K562 (cell line): ENCODE data around the gene AMPD1. TPM values are rescaled to one million over a fixed set of nuclear protein-coding genes. Genes with fewer than 3 reads are reported as not detected.

Source experiments
- ATAC-seq: fragments of 200-7000 bp; cut with Tn5 transposase; 3 replicates; pipeline ENCODE4 v1.9.1; 2020; ENCODE audit warnings: moderate library complexity
- BruUV-seq: library from RNA; stranded (reverse); fragments of 400-500 nt; replicated peaks from 2 replicates; lab custom pipeline; 2021; lab: Mats Ljungman, UMichigan
- CTCF ChIA-PET: fragments of 300-600 bp; formaldehyde crosslinking; extraction: SDS; loops from one replicate; lab custom pipeline; 2021; ENCODE audit warnings: low intra/inter-chr PET ratio; lab: Yijun Ruan, JAX
- POLR2A ChIA-PET: fragments of 300-600, 350-650 bp; sonication (Branson Sonifier 250); formaldehyde crosslinking; extraction: SDS; loops from one replicate; lab custom pipeline; 2021; ENCODE audit warnings: antibody characterized with exemption, inconsistent platforms; lab: Yijun Ruan, JAX
- DNase-seq, 4 experiments: peaks; one replicate each; pipeline versions ENCODE4 v3.0.0 to v3.0.0-alpha.2; 2011 to 2018; ENCODE audit warnings: low spot score in 3 of 4, mixed read lengths in 3 of 4; ENCODE audit errors: extremely low read depth in 1 of 4
- FAIRE-seq: peaks from 2 replicates; lab custom pipeline; 2011; peaks lifted over from hg19 to GRCh38; lab: Jason Lieb, UNC
- H2AFZ ChIP-seq: 2 replicates; pipeline ENCODE4 v1.6.0; 2011; ENCODE audit warnings: low read depth, low read length, control low read depth, inconsistent platforms
- H3K27ac ChIP-seq: fragments of 200-600 bp; 3 replicates; pipeline ENCODE4 v1.8.0; 2011; ENCODE audit warnings: low read depth, mild to moderate bottlenecking, control low read depth, inconsistent platforms, low read length, moderate library complexity, mixed read lengths; ENCODE audit errors: extremely low read depth
- H3K27me3 ChIP-seq, 2 experiments: fragments of 300-600 bp in 1 of 2; 2 replicates in 1 of 2; 3 replicates in 1 of 2; pipeline versions ENCODE4 v1.6.0 to v1.8.0; 2011; ENCODE audit warnings: inconsistent platforms in 2 of 2, low read length in 2 of 2, mild to moderate bottlenecking in 1 of 2, mixed read lengths in 1 of 2, moderate library complexity in 1 of 2; ENCODE audit not compliant: control insufficient read depth in 2 of 2, insufficient read depth in 2 of 2
- H3K36me3 ChIP-seq: fragments of 300-600 bp; 3 replicates; pipeline ENCODE4 v1.8.0; 2011; ENCODE audit warnings: mild to moderate bottlenecking, low read length, inconsistent platforms; ENCODE audit not compliant: control insufficient read depth, insufficient read depth
- H3K4me1 ChIP-seq, 2 experiments: fragments of 200-600 bp in 1 of 2; replicated peaks in 1 of 2; 2 replicates in 1 of 2; 3 replicates in 1 of 2; pipeline versions ENCODE4 v1.5.1 to v1.8.0; 2011; ENCODE audit warnings: inconsistent platforms in 2 of 2, low read length in 2 of 2, mild to moderate bottlenecking in 1 of 2, mixed read lengths in 1 of 2, moderate library complexity in 1 of 2; ENCODE audit not compliant: control insufficient read depth in 2 of 2, insufficient read depth in 2 of 2
- H3K4me2 ChIP-seq: 2 replicates; pipeline ENCODE4 v1.6.1; 2011; ENCODE audit warnings: low read length, control low read depth, inconsistent platforms, mixed read lengths; ENCODE audit not compliant: insufficient read depth
- H3K4me3 ChIP-seq: fragments of 200-600 bp; sonication (generic), shearing (Covaris generic); 2 replicates; pipeline ENCODE4 v1.5.1; 2016; ENCODE audit warnings: control low read depth, inconsistent platforms
- H3K79me2 ChIP-seq: fragments of 200-600 bp; 3 replicates; pipeline ENCODE4 v1.8.0; 2011; ENCODE audit warnings: low read length, inconsistent platforms; ENCODE audit not compliant: control insufficient read depth, insufficient read depth
- H3K9ac ChIP-seq, 2 experiments: 2 replicates each; pipeline versions ENCODE4 v1.6.0 to v1.6.1; 2011; ENCODE audit warnings: low read depth in 2 of 2, low read length in 2 of 2, control low read depth in 1 of 2, inconsistent platforms in 1 of 2, mild to moderate bottlenecking in 1 of 2, mixed read lengths in 1 of 2; ENCODE audit not compliant: insufficient read depth in 1 of 2
- H3K9me1 ChIP-seq: one replicate; pipeline ENCODE4 v1.6.0; 2011; ENCODE audit warnings: inconsistent platforms, mild to moderate bottlenecking, low read length, moderate library complexity; ENCODE audit not compliant: control insufficient read depth, insufficient read depth
- H3K9me3 ChIP-seq: replicated peaks from 2 replicates; pipeline ENCODE4 v1.5.1; 2011; ENCODE audit warnings: low read depth, low read length, inconsistent platforms; ENCODE audit not compliant: control insufficient read depth, insufficient read depth
- H4K20me1 ChIP-seq: replicated peaks from 2 replicates; pipeline ENCODE4 v1.6.1; 2011; ENCODE audit warnings: low read length, inconsistent platforms, mixed read lengths; ENCODE audit not compliant: control insufficient read depth, insufficient read depth
- CEBPB ChIP-seq: fragments of 450-650 bp; IDR thresholded peaks from 2 replicates; pipeline ENCODE4 v1.6.1; 2016; ENCODE audit warnings: missing genetic modification characterization, missing compliant biosample characterization
- CEBPG ChIP-seq, 3 experiments: fragments of 200-800 bp in 1 of 3; sonication (Bioruptor generic) in 1 of 3; sonication (generic) in 1 of 3; formaldehyde crosslinking in 1 of 3; IDR thresholded peaks in 2 of 3; conservative IDR thresholded peaks in 1 of 3; 2 replicates each; pipeline versions ENCODE4 v1.6.1 to v1.8.0; 2016 to 2022; ENCODE audit warnings: missing compliant biosample characterization in 2 of 3, missing genetic modification characterization in 2 of 3, mild to moderate bottlenecking in 1 of 3, missing genetic modification reagents in 1 of 3
- KAT2B ChIP-seq: IDR thresholded peaks from one replicate; pipeline ENCODE4 v1.6.1; 2012; ENCODE audit warnings: low read depth, mild to moderate bottlenecking, control low read depth, inconsistent platforms, low read length, moderate library complexity
- POLR2B ChIP-seq: fragments of 450-650 bp; IDR thresholded peaks from 2 replicates; pipeline ENCODE4 v1.6.1; 2018; ENCODE audit warnings: low read depth; ENCODE audit not compliant: partially characterized antibody
- RB1 ChIP-seq: fragments of 450-650 bp; IDR thresholded peaks from 2 replicates; pipeline ENCODE4 v1.6.1; 2017; ENCODE audit warnings: low read depth, mild to moderate bottlenecking
- SP2 ChIP-seq: IDR thresholded peaks from 2 replicates; pipeline ENCODE4 v1.6.1; 2011; ENCODE audit warnings: mild to moderate bottlenecking, low read depth, low read length, moderate library complexity; ENCODE audit not compliant: poor library complexity, severe bottlenecking; ENCODE audit errors: extremely low read depth
- ZNF224 ChIP-seq: sonication (generic); formaldehyde crosslinking; IDR thresholded peaks from 2 replicates; pipeline ENCODE4 v1.8.0; 2022; ENCODE audit warnings: mild to moderate bottlenecking, missing genetic modification reagents
- WGBS: fragments of 100-300 bp; shearing (Covaris generic); methylation state at CpG from one replicate; pipeline ENCODE4 v1.1.6; 2016; ENCODE audit warnings: low coverage, mixed read lengths; ENCODE audit not compliant: insufficient coverage; ENCODE audit errors: missing lambda C conversion rate; 5-methylcytosine and 5-hydroxymethylcytosine counted together
- in situ Hi-C: fragments of 300-500 bp; cut with MboI; formaldehyde crosslinking; loops from 4 replicates; pipeline ENCODE4 v1.15.0; 2018; ENCODE audit warnings: inconsistent platforms, mixed read lengths
- intact Hi-C: fragments of 100-400 bp; cut with micrococcal nuclease; formaldehyde crosslinking; loops from 2 replicates; pipeline ENCODE4 v1.14.2; 2022
- polyA plus RNA-seq, 8 experiments: library from polyadenylated mRNA; depleted of rRNA in 4 of 8; stranded (reverse) in 5 of 8; unstranded in 3 of 8; fragments of >200 nt; fragmentation: Nextera tagmentation in 2 of 8; fragmentation: Illumina TruSeq in 1 of 8; extraction: Ambion mirVana in 2 of 8; extraction: Trizol in 1 of 8; gene quantifications; 2 replicates each; pipeline versions ENCODE4 v1.2.1 to v1.2.3, GENCODE V29; 2011 to 2014; ENCODE audit warnings: inconsistent platforms in 1 of 8, missing spikeins in 1 of 8
- total RNA-seq, 7 experiments: library from RNA; depleted of rRNA in 6 of 7; stranded (reverse); fragments of >200 nt in 6 of 7; fragmentation: Illumina TruSeq in 2 of 7; extraction: Trizol in 2 of 7; gene quantifications; 2 replicates each; pipeline versions ENCODE4 v1.2.1 to v1.2.3, GENCODE V29; 2011 to 2021; ENCODE audit warnings: low replicate concordance in 1 of 7

AMPD1 gene
- total and polyA plus RNA-seq, 9 of the 15 experiments (the other 6 are each of a cell fraction or from before 2014, with no cell fraction given), result 0.04 to 0.17 TPM; not detected in 7

- no peaks in the 10 kb centered on the region for H4K20me1 ChIP-seq
- intact Hi-C loops (no loop called here), in situ Hi-C loops (no loop called here)
- H3K9me1 ChIP-seq, result no peaks in the 10 kb centered on the region
- CTCF ChIA-PET, result no interaction called here
- H3K9ac ChIP-seq, result no peak overlapping the region
- H3K4me3 ChIP-seq, result no peak overlapping the region
- no peak for TF ChIP-seq ZNF224 (CRISPR knock-in tag)
- peak; percentile 80 for TF ChIP-seq CEBPB
- TF ChIP-seq KAT2B, result no peak
- no peak for TF ChIP-seq POLR2B
- TF ChIP-seq CEBPG (CRISPR knock-in tag; IDR thresholded peaks at IDR 0.05), result no peak
- TF ChIP-seq CEBPG (tag; conservative IDR thresholded peaks at IDR 0.05 in 1 of 2, IDR thresholded peaks at IDR 0.05 in 1 of 2), result peak; percentile 63 to 81
- TF ChIP-seq SP2, result no peak
- TF ChIP-seq RB1, result no peak
- peaks cover 99% of the 10 kb centered on the region for H3K36me3 ChIP-seq
- H3K4me2 ChIP-seq, result no peak overlapping the region
- no peaks in the 10 kb centered on the region for H3K9me3 ChIP-seq
- no peaks in the 10 kb centered on the region for H3K4me1 ChIP-seq
- no peaks in the 10 kb centered on the region for H3K27me3 ChIP-seq
- FAIRE-seq (no peak), DNase-seq (no peak), ATAC-seq (no peak)
- peaks cover 3% of the 10 kb centered on the region; the same call in 1 of the 3 replicates for H3K79me2 ChIP-seq
- no peak overlapping the region for H2AFZ ChIP-seq
- POLR2A ChIA-PET, result interaction anchor here (0.9 to 1.5 kb wide), 3 partner anchors 8 to 27 kb away, joined by 3 to 5 read pairs (median 4); no protein-coding TSS in a partner anchor
- WGBS, result 95% methylated on average over 2 of the region's 2 CpGs
- no TSS peak for BruUV-seq
- H3K27ac ChIP-seq, result no peak overlapping the region
Measured at GRCh38 chr1:114728553-114728952, 33.2 kb upstream of the AMPD1 start.
